Measurements from ENCODE around the gene SH3BGRL. TPM values are rescaled to one million over a fixed set of nuclear protein-coding genes. Genes with fewer than 3 reads are reported as not detected.

Gene SH3BGRL
- total RNA-seq, 6 donors from 2014 or later = 51.4 to 155 (median 127) TPM

- no peak overlapping the region for H3K27ac ChIP-seq
- 89 to 100% methylated on average over 2 to 7 of the region's 7 CpGs for WGBS, 2 donors
- DNase-seq = peak in 1 of 2 donors; percentile 15
- H3K4me1 ChIP-seq = no peaks in the 10 kb centered on the region
- no peak for TF ChIP-seq POLR2A (IDR thresholded peaks at IDR 0.05)
- TF ChIP-seq POLR2AphosphoS5 (IDR thresholded peaks at IDR 0.05) = no peak
- TF ChIP-seq CTCF (IDR thresholded peaks at IDR 0.05) = no peak
- no peak for TF ChIP-seq EP300 (IDR thresholded peaks at IDR 0.05)
- H3K9me3 ChIP-seq = peaks cover 0 to 13% (median 0%) of the 10 kb centered on the region in 4 donors
- ATAC-seq (ENCODE audit: low FRiP score in 2 of 2) = no peak
- no peaks in the 10 kb centered on the region for H3K36me3 ChIP-seq
- no peaks in the 10 kb centered on the region for H3K27me3 ChIP-seq
- H3K4me3 ChIP-seq = no peak overlapping the region
Measured at GRCh38 chrX:81241753-81242152, 39.9 kb downstream of the SH3BGRL start.

- Histone ChIP-seq H3K4me3 (no peak overlapping the region), H3K27ac (no peak overlapping the region), H3K36me3 (no peaks in the 10 kb centered on the region), H3K9me3 (no peaks in the 10 kb centered on the region), H3K27me3 (no peaks in the 10 kb centered on the region), H3K4me1 (peaks cover 0 to 14% (median 11%) of the 10 kb centered on the region in 4 donors)
- DNase-seq (no peak), ATAC-seq (ENCODE audit: low FRiP score in 2 of 2) (no peak)
- no peak for TF ChIP-seq EP300 (IDR thresholded peaks at IDR 0.05)
- no peak for TF ChIP-seq POLR2AphosphoS5 (IDR thresholded peaks at IDR 0.05)
- TF ChIP-seq CTCF (IDR thresholded peaks at IDR 0.05) = no peak
- TF ChIP-seq POLR2A (IDR thresholded peaks at IDR 0.05) = no peak
- WGBS, 2 donors = 56 to 70% methylated on average over 2 of the region's 2 CpGs
Measured at GRCh38 chrX:81255876-81256275, 54.0 kb downstream of the SH3BGRL start.

- Histone ChIP-seq H3K27ac (peak overlapping the region in 1 of 4 donors; percentile 40), H3K4me1 (peaks cover 0 to 14% (median 11%) of the 10 kb centered on the region in 4 donors), H3K4me3 (no peak overlapping the region), H3K27me3 (no peaks in the 10 kb centered on the region), H3K9me3 (no peaks in the 10 kb centered on the region), H3K36me3 (no peaks in the 10 kb centered on the region)
- ATAC-seq (ENCODE audit: low FRiP score in 2 of 2) (no peak), DNase-seq (no peak)
- TF ChIP-seq CTCF (IDR thresholded peaks at IDR 0.05) (no peak), POLR2A (IDR thresholded peaks at IDR 0.05) (no peak), POLR2AphosphoS5 (IDR thresholded peaks at IDR 0.05) (no peak), EP300 (IDR thresholded peaks at IDR 0.05) (no peak)
Measured at GRCh38 chrX:81257817-81258216, 55.9 kb downstream of the SH3BGRL start.

DNA sequence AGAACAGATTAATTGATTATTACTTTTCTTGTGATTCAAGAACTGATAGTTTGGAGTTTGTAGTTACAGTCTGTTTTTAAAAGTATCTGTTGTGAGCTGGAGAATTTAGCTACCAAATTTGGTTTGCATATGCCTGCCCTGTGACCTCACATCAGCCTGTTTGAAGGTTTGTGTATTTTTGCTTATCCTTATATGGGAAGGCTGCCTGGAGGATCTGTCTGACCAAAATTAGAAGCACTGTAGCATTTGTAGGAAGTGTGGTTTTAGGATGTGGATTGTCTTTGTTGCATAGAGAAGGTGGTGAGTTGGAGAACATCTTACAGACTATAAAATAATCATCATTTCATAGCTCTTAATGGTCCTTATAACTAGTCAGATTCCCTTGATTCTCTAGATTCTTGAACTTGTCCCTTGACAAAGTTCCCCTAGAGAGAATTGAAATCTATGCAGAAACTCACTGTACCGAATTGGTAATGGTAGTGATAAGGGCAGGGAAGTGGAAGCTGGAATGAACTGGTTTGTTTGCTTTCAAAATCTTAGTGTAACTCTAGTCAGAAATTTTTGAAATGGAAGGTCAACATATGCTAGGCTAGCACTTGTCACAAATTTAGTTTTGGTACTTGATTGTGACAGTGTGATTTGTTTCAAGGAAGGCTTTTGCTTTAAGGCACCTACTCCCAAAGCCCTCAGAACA is 57.3 kb downstream of the SH3BGRL start:
- Histone ChIP-seq H3K9me3 (no peaks in the 10 kb centered on the region), H3K36me3 (no peaks in the 10 kb centered on the region), H3K4me3 (no peak overlapping the region), H3K27ac (peak overlapping the region in 1 of 4 donors; percentile 14), H3K27me3 (no peaks in the 10 kb centered on the region), H3K4me1 (peaks cover 0 to 14% (median 11%) of the 10 kb centered on the region in 4 donors)
- TF ChIP-seq EP300 (IDR thresholded peaks at IDR 0.05) = no peak
- TF ChIP-seq POLR2A (IDR thresholded peaks at IDR 0.05) = no peak
- TF ChIP-seq CTCF (IDR thresholded peaks at IDR 0.05) = no peak
- no peak for TF ChIP-seq POLR2AphosphoS5 (IDR thresholded peaks at IDR 0.05)
- no peak for ATAC-seq (ENCODE audit: low FRiP score in 2 of 2)
- 34 to 58% methylated on average over 1 of the region's 1 CpG for WGBS, 2 donors
- DNase-seq = no peak

Measured in upper lobe of left lung (tissue), 6 donors.